Fibroblast of lung (primary cell): ENCODE measurements around the gene SLC35G4.

Experiments used
- CTCF ChIP-seq, 2 donors: IDR thresholded peaks in 1 of 2; conservative IDR thresholded peaks in 1 of 2; 1 replicate in 1 of 2; 2 replicates in 1 of 2; pipeline ENCODE4 v1.5.1; 2011 to 2012; ENCODE audit warnings: low read length in 2 of 2, control low read depth in 1 of 2, inconsistent platforms in 1 of 2, low read depth in 1 of 2, mild to moderate bottlenecking in 1 of 2
- EZH2 ChIP-seq: IDR thresholded peaks from 2 replicates; pipeline ENCODE4 v1.5.1; 2012; ENCODE audit warnings: low read length, control low read depth, mild to moderate bottlenecking; ENCODE audit errors: missing control alignments

DNA sequence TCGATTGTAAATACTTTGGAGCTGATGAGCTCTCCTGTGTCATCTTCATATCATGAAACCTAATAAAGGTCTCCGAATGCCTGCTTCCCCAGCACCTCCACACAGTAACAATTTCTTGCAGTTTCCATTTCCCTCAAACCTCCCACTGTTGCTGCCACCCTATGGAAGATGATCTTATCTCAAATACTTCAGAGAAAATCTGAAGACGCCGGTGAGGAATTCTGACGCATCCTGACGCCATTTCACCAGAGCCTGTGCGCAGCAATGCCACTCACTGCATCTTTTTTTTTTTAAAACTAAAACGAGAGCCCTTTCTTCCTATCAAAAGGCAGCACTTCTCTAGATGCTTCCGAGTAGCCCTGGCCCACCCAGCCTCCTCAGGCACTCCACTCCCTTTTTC, 47.8 kb downstream of the SLC35G4 start:
- no peak for TF ChIP-seq CTCF (conservative IDR thresholded peaks at IDR 0.05 in 1 of 2, IDR thresholded peaks at IDR 0.05 in 1 of 2; ENCODE audit: low read depth in 1 of 2, low read length in 2 of 2)
- no peak for TF ChIP-seq EZH2
